Measurements from ENCODE around the gene SLC4A11. TPM values are rescaled to one million over a fixed set of nuclear protein-coding genes. Genes with fewer than 3 reads are reported as not detected.

SLC4A11 gene
- total RNA-seq = 0.33 and 0.75 TPM in 2 replicates

DNA sequence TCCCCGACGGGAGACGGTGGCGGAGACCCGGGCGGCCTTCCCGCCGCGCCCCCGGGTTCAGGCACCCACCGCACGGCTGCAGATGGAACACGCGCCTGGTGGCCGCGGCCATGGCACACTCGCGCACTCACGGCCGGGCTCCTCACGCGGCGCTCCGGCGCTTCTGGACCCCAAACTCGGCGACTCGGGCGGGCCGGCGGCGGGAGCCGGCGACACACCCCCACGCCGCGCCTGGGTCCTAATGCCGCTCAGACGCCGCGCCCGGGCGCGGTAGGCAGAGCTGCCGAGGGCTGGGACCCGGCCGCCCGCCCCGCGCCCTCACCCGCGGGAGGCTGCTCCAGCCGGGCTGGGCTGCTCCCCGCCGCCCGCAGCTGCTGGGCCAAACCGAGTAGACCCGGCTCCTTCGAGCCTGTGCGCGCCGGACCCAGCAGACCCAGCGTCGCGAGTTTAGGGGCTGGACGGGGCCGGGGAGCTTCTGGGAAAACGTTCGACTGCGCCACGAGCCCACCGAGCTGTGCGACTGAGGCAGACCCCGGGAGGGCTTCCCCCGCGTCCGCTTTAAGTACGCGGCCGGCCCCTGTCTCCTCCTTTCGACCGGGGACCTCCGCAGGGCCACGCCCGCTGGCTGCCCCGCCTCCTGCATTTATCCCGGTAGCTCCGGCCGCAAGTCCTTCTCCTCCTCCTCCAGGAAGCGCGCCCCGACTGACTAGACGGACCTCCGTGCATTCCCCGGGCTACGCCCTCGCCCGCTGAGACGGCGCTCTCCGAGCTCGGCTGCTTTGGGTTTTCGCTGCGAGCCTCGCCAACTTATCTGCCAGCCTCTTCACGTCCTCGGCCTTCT is at the start of gene SLC4A11:
Gene SLC4A11, minus strand, starts transcription at position 165 of the 841 bp plus-strand sequence. Its CDS starts 53 bp downstream, at position 112.

GRCh38 chr20:3209257-3209945 is 29.6 kb downstream of the SLC4A11 start, which contains the start of gene ITPA:
ITPA (plus strand) TSS chr20:3209498; CDS start chr20:3209552, 54 bp downstream.

GRCh38 chr20:3204124-3204794 is 34.7 kb downstream of the SLC4A11 start, which contains the start of gene DDRGK1:
DDRGK1 (minus strand) TSS chr20:3204682; CDS start chr20:3204627, 55 bp downstream.

Other genes starting within 250 kb of the SLC4A11 start
- gene GNRH2, start 195.6 kb downstream of the SLC4A11 start, total RNA-seq = 0.11 TPM in 1 of 2 replicates, not detected in the other
- gene MRPS26, start 193.1 kb downstream of the SLC4A11 start, total RNA-seq = 41.9 and 51.1 TPM in 2 replicates
- not detected in 2 replicates for gene OXT, start 167.6 kb downstream of the SLC4A11 start, total RNA-seq
- gene AVP, start 154.5 kb downstream of the SLC4A11 start, total RNA-seq = not detected in 2 replicates
- gene FASTKD5, start 79.3 kb downstream of the SLC4A11 start, total RNA-seq = 10.4 and 12.8 TPM in 2 replicates
- 2.6 and 3.9 TPM in 2 replicates for gene UBOX5, start 79.3 kb downstream of the SLC4A11 start, total RNA-seq
- 4.3 and 6.5 TPM in 2 replicates for gene LZTS3, start 65.6 kb downstream of the SLC4A11 start, total RNA-seq
- 32.5 and 37.9 TPM in 2 replicates for gene DDRGK1, start 34.5 kb downstream of the SLC4A11 start, total RNA-seq
- gene ITPA, start 29.7 kb downstream of the SLC4A11 start, total RNA-seq = 35.9 and 39.1 TPM in 2 replicates
- 11.4 and 17.7 TPM in 2 replicates for gene DNAAF9, start 168.5 kb upstream of the SLC4A11 start, total RNA-seq
- 46.0 and 56.5 TPM in 2 replicates for gene ATRN, start 231.8 kb upstream of the SLC4A11 start, total RNA-seq

All from uterine smooth muscle cell (primary cell).